Peyer's patch (tissue), 4 donors: ENCODE data around the gene ASAP2. TPM values are rescaled to one million over a fixed set of nuclear protein-coding genes. Genes with fewer than 3 reads are reported as not detected.

ENCODE experiments used
- DNase-seq, 3 donors: peaks; one replicate each; pipeline ENCODE4 v3.0.0-alpha.2; 2017 to 2019
- H3K27ac ChIP-seq, 4 donors: fragments of 200-600 bp; sonication (generic); one replicate each; pipeline ENCODE4 v1.5.1; 2016 to 2019
- H3K27me3 ChIP-seq, 2 donors: fragments of 200-600 bp; sonication (generic); one replicate each; pipeline ENCODE4 v1.5.1; 2019
- H3K36me3 ChIP-seq, 3 donors: fragments of 200-600 bp; sonication (generic); one replicate each; pipeline ENCODE4 v1.5.1; 2016 to 2019
- H3K4me1 ChIP-seq, 4 donors: fragments of 200-600 bp; sonication (generic); one replicate each; pipeline ENCODE4 v1.5.1; 2016 to 2019
- H3K4me3 ChIP-seq, 4 donors: fragments of 200-600 bp; sonication (generic); 1 replicate in 3 of 4; 2 replicates in 1 of 4; pipeline ENCODE4 v1.5.1; 2016 to 2019; ENCODE audit warnings: mild to moderate bottlenecking in 1 of 4
- H3K9me3 ChIP-seq, 4 donors: fragments of 200-600 bp; sonication (generic); one replicate each; pipeline ENCODE4 v1.5.1; 2016 to 2019; ENCODE audit warnings: mild to moderate bottlenecking in 1 of 4
- CTCF ChIP-seq, 6 experiments: fragments of 450-650 bp in 4 of 6; fragments of 200-600 bp in 2 of 6; sonication (generic) in 1 of 6; IDR thresholded peaks; one replicate each; pipeline ENCODE4 v1.5.1; 2017 to 2019; ENCODE audit warnings: antibody characterized with exemption in 6 of 6, mild to moderate bottlenecking in 3 of 6, moderate library complexity in 1 of 6
- POLR2A ChIP-seq, 2 donors: fragments of 450-650 bp; IDR thresholded peaks; one replicate each; pipeline ENCODE4 v1.5.1; 2017; ENCODE audit warnings: antibody characterized with exemption in 2 of 2, mild to moderate bottlenecking in 2 of 2, moderate library complexity in 2 of 2
- total RNA-seq, 4 donors: library from RNA; depleted of rRNA; stranded (reverse); fragments of >200 nt; gene quantifications; one replicate each; pipeline ENCODE4 v1.1.0, GENCODE V29; 2016

Gene ASAP2
- total RNA-seq, 4 donors from 2014 or later, result 30.6 to 59.4 (median 37.8) TPM

- Histone ChIP-seq H3K4me1 (peaks cover 0 to 9% (median 0%) of the 10 kb centered on the region in 4 donors), H3K27ac (no peak overlapping the region), H3K27me3 (no peaks in the 10 kb centered on the region), H3K9me3 (no peaks in the 10 kb centered on the region), H3K4me3 (no peak overlapping the region), H3K36me3 (peaks cover 0 to 8% (median 0%) of the 10 kb centered on the region in 3 donors)
- no peak for TF ChIP-seq CTCF (IDR thresholded peaks at IDR 0.05)
- TF ChIP-seq POLR2A (IDR thresholded peaks at IDR 0.05), result no peak
- DNase-seq, result no peak
These were observed 88.2 kb downstream of the ASAP2 start for GRCh38 chr2:9294764-9295163.

GRCh38 chr2:9296559-9296958 is 89.9 kb downstream of the ASAP2 start:
- peak overlapping the region in 1 of 4 donors; percentile 28 for H3K27ac ChIP-seq

GRCh38 chr2:9297156-9297555 is 90.5 kb downstream of the ASAP2 start:
- H3K27ac ChIP-seq, result peak overlapping the region in 1 of 4 donors; percentile 28
- H3K4me3 ChIP-seq, result no peak overlapping the region
- H3K27me3 ChIP-seq, result no peaks in the 10 kb centered on the region
- no peaks in the 10 kb centered on the region for H3K9me3 ChIP-seq
- no peak for DNase-seq
- TF ChIP-seq CTCF (IDR thresholded peaks at IDR 0.05) (no peak), POLR2A (IDR thresholded peaks at IDR 0.05) (no peak)
- H3K36me3 ChIP-seq, result peaks cover 0 to 8% (median 0%) of the 10 kb centered on the region in 3 donors
- peaks cover 0 to 9% (median 0%) of the 10 kb centered on the region in 4 donors for H3K4me1 ChIP-seq

More at GRCh38 chr2:9296559-9296958, 89.9 kb downstream of the ASAP2 start:
- no peak for TF ChIP-seq POLR2A (IDR thresholded peaks at IDR 0.05)
- TF ChIP-seq CTCF (IDR thresholded peaks at IDR 0.05), result no peak
- no peak overlapping the region for H3K4me3 ChIP-seq
- DNase-seq, result no peak
- H3K36me3 ChIP-seq, result peaks cover 0 to 8% (median 0%) of the 10 kb centered on the region in 3 donors
- H3K4me1 ChIP-seq, result peaks cover 0 to 9% (median 0%) of the 10 kb centered on the region in 4 donors
- no peaks in the 10 kb centered on the region for H3K27me3 ChIP-seq
- H3K9me3 ChIP-seq, result no peaks in the 10 kb centered on the region

- no peaks in the 10 kb centered on the region for H3K9me3 ChIP-seq
- H3K27ac ChIP-seq, result peak overlapping the region in 1 of 4 donors; percentile 28
- no peak for DNase-seq
- peaks cover 0 to 8% (median 0%) of the 10 kb centered on the region in 3 donors for H3K36me3 ChIP-seq
- peaks cover 0 to 9% (median 0%) of the 10 kb centered on the region in 4 donors for H3K4me1 ChIP-seq
- TF ChIP-seq CTCF (IDR thresholded peaks at IDR 0.05) (no peak), POLR2A (IDR thresholded peaks at IDR 0.05) (no peak)
- H3K27me3 ChIP-seq, result no peaks in the 10 kb centered on the region
- no peak overlapping the region for H3K4me3 ChIP-seq
These were observed 91.2 kb downstream of the ASAP2 start for GRCh38 chr2:9297807-9298206.

GRCh38 chr2:9298583-9298982 is 92.0 kb downstream of the ASAP2 start:
- H3K27me3 ChIP-seq, result no peaks in the 10 kb centered on the region
- peaks cover 0 to 8% (median 0%) of the 10 kb centered on the region in 3 donors for H3K36me3 ChIP-seq
- H3K4me3 ChIP-seq, result no peak overlapping the region
- TF ChIP-seq POLR2A (IDR thresholded peaks at IDR 0.05) (no peak), CTCF (IDR thresholded peaks at IDR 0.05) (no peak)
- no peak for DNase-seq
- H3K4me1 ChIP-seq, result peaks cover 0 to 9% (median 0%) of the 10 kb centered on the region in 4 donors
- no peaks in the 10 kb centered on the region for H3K9me3 ChIP-seq
- H3K27ac ChIP-seq, result peak overlapping the region in 1 of 4 donors; percentile 28
